Body of pancreas (tissue), 4 donors: Measurements from ENCODE around the gene RNF224.

Source experiments
- CTCF ChIP-seq, 7 experiments: fragments of 450-650 bp in 4 of 7; fragments of 200-600 bp in 3 of 7; sonication (generic) in 3 of 7; IDR thresholded peaks; one replicate each; pipeline ENCODE4 v1.5.1; 2016 to 2019; ENCODE audit warnings: antibody characterized with exemption in 7 of 7
- POLR2A ChIP-seq, 3 donors: fragments of 450-650 bp; IDR thresholded peaks; one replicate each; pipeline ENCODE4 v1.6.1; 2016; ENCODE audit warnings: antibody characterized with exemption in 3 of 3, mild to moderate bottlenecking in 2 of 3

GRCh38 chr9:137184881-137185660, 42.2 kb upstream of the RNF224 start:
- TF ChIP-seq CTCF (IDR thresholded peaks at IDR 0.05) = no peak
- TF ChIP-seq POLR2A (IDR thresholded peaks at IDR 0.05) = no peak
